GM12878 (cell line): ENCODE measurements around the gene GRK2. TPM values are rescaled to one million over a fixed set of nuclear protein-coding genes. Genes with fewer than 3 reads are reported as not detected.

ENCODE experiments used
- ATF3 ChIP-seq: IDR thresholded peaks from 2 replicates; pipeline ENCODE4 v1.6.1; 2011; ENCODE audit warnings: low read depth, mild to moderate bottlenecking, low read length, moderate library complexity, borderline replicate concordance; ENCODE audit errors: extremely low read depth
- E4F1 ChIP-seq: fragments of 450-650 bp; IDR thresholded peaks from 2 replicates; pipeline ENCODE4 v1.6.1; 2018; ENCODE audit warnings: borderline replicate concordance, mild to moderate bottlenecking; ENCODE audit not compliant: partially characterized antibody
- EED ChIP-seq: sonication (generic); IDR thresholded peaks from 2 replicates; pipeline ENCODE4 v1.6.1; 2016; ENCODE audit warnings: antibody characterized with exemption, low read depth
- HDGF ChIP-seq: fragments of 450-650 bp; IDR thresholded peaks from 2 replicates; pipeline ENCODE4 v1.6.1; 2016; ENCODE audit warnings: antibody characterized with exemption
- MXI1 ChIP-seq: fragments of 150-350 bp; IDR thresholded peaks from 2 replicates; pipeline ENCODE4 v1.6.1; 2011; ENCODE audit warnings: low read depth, mild to moderate bottlenecking, inconsistent platforms, low read length, improper control_type of control experiment
- RAD21 ChIP-seq: IDR thresholded peaks from 2 replicates; pipeline ENCODE4 v1.6.1; 2011; ENCODE audit warnings: mild to moderate bottlenecking, low read depth, low read length, moderate library complexity; ENCODE audit not compliant: insufficient read depth
- RBBP5 ChIP-seq: fragments of 200-600 bp; sonication (generic); conservative IDR thresholded peaks from 2 replicates; pipeline ENCODE4 v1.6.1; 2016
- RELB ChIP-seq: fragments of 450-650 bp; IDR thresholded peaks from 2 replicates; pipeline ENCODE4 v1.6.1; 2017; ENCODE audit warnings: low read depth, mild to moderate bottlenecking, moderate library complexity
- REST ChIP-seq: IDR thresholded peaks from 2 replicates; pipeline ENCODE4 v1.6.1; 2012; ENCODE audit warnings: mild to moderate bottlenecking, low read depth, low read length
- SIN3A ChIP-seq: IDR thresholded peaks from 2 replicates; pipeline ENCODE4 v1.6.1; 2012; ENCODE audit warnings: low read depth, low read length, improper control_type of control experiment
- TAF1 ChIP-seq: IDR thresholded peaks from 2 replicates; pipeline ENCODE4 v1.6.1; 2011; ENCODE audit warnings: mild to moderate bottlenecking, low read depth, low read length, borderline replicate concordance
- ZBTB4 ChIP-seq: fragments of 450-650 bp; formaldehyde crosslinking; IDR thresholded peaks from 2 replicates; pipeline ENCODE4 v1.4.0; 2022; ENCODE audit warnings: mild to moderate bottlenecking, moderate library complexity
- ZBTB40 ChIP-seq: fragments of 450-650 bp; IDR thresholded peaks from 2 replicates; pipeline ENCODE4 v1.6.1; 2016; ENCODE audit warnings: mild to moderate bottlenecking, moderate library complexity, borderline replicate concordance
- polyA plus RNA-seq, 11 experiments: library from polyadenylated mRNA; depleted of rRNA in 4 of 11; unstranded in 6 of 11; stranded (reverse) in 5 of 11; fragments of >200 nt; fragmentation: Nextera tagmentation in 4 of 11; fragmentation: Illumina TruSeq in 1 of 11; extraction: Ambion mirVana in 4 of 11; extraction: Trizol in 1 of 11; gene quantifications; 1 replicate in 1 of 11; 2 replicates in 10 of 11; pipeline versions ENCODE4 v1.2.1 to v1.2.3, GENCODE V29; 2011 to 2016; ENCODE audit warnings: inconsistent platforms in 2 of 11, missing spikeins in 2 of 11, low read depth in 1 of 11
- total RNA-seq, 4 experiments: library from RNA; depleted of rRNA in 3 of 4; stranded (reverse); fragments of >200 nt in 3 of 4; fragmentation: Illumina TruSeq in 1 of 4; extraction: Trizol in 1 of 4; gene quantifications; 2 replicates each; pipeline versions ENCODE4 v1.2.1 to v1.2.3, GENCODE V29; 2013 to 2021

The GRK2 gene
- total and polyA plus RNA-seq, 10 of the 15 experiments (the other 5 are each of a cell fraction or from before 2014, with no cell fraction given): 1.0 to 160 (median 66.1) TPM

GRCh38 chr11:67276781-67277230, 10.5 kb downstream of the GRK2 start (continued):
- TF ChIP-seq ZBTB40 (no peak), EED (no peak), RAD21 (0 out of 2 replicates have a peak, but pooled peaks have one; percentile 15), REST (no peak), E4F1 (no peak), ATF3 (no peak), RBBP5 (no peak), TAF1 (no peak), MXI1 (0 out of 2 replicates have a peak, but pooled peaks have one; percentile 39), RELB (no peak), ZBTB4 (no peak), HDGF (no peak), SIN3A (peak; percentile 53; the same call in 1 of the 2 replicates)
